MCF 10A (cell line): ENCODE measurements around the gene FARSB. TPM values are rescaled to one million over a fixed set of nuclear protein-coding genes. Genes with fewer than 3 reads are reported as not detected.

ENCODE experiments used
- BruUV-seq: library from RNA; stranded (reverse); fragments of 400-500 nt; replicated peaks from 2 replicates; lab custom pipeline; 2021; lab: Mats Ljungman, UMichigan
- CTCF ChIA-PET: fragments of 300-600 bp; sonication (Branson Sonifier 250); formaldehyde crosslinking; extraction: SDS; loops from one replicate; lab custom pipeline; 2021; ENCODE audit warnings: antibody characterized with exemption, inconsistent platforms; lab: Yijun Ruan, JAX
- POLR2A ChIA-PET: fragments of 300-600, 350-650 bp; sonication (Branson Sonifier 250); formaldehyde crosslinking; extraction: SDS; loops from one replicate; lab custom pipeline; 2020; ENCODE audit warnings: antibody characterized with exemption, inconsistent platforms; lab: Yijun Ruan, JAX
- DNase-seq: peaks from one replicate; pipeline ENCODE4 v3.0.0-alpha.2; 2018; ENCODE audit not compliant: unreplicated experiment
- H3K27ac Mint-ChIP-seq: one replicate; pipeline ENCODE4 v1.8.0; 2022; ENCODE audit warnings: mild to moderate bottlenecking, low read depth, mixed read lengths; ENCODE audit not compliant: unreplicated experiment
- H3K27me3 Mint-ChIP-seq: one replicate; pipeline ENCODE4 v1.8.0; 2022; ENCODE audit warnings: mixed read lengths; ENCODE audit not compliant: insufficient read depth, unreplicated experiment
- H3K36me3 Mint-ChIP-seq: one replicate; pipeline ENCODE4 v1.8.0; 2022; ENCODE audit warnings: mild to moderate bottlenecking, moderate library complexity, mixed read lengths; ENCODE audit not compliant: insufficient read depth, unreplicated experiment
- H3K4me1 Mint-ChIP-seq: one replicate; pipeline ENCODE4 v1.8.0; 2022; ENCODE audit warnings: mixed read lengths; ENCODE audit not compliant: insufficient read depth, unreplicated experiment
- H3K4me3 Mint-ChIP-seq: one replicate; pipeline ENCODE4 v1.8.0; 2022; ENCODE audit warnings: mild to moderate bottlenecking, moderate library complexity, mixed read lengths; ENCODE audit not compliant: unreplicated experiment
- H3K9me3 Mint-ChIP-seq: one replicate; pipeline ENCODE4 v1.8.0; 2022; ENCODE audit warnings: mixed read lengths; ENCODE audit not compliant: unreplicated experiment
- intact Hi-C: fragments of 100-400 bp; cut with micrococcal nuclease; formaldehyde crosslinking; loops from 2 replicates; pipeline ENCODE4 v1.14.1; 2022
- total RNA-seq: library from RNA; stranded (reverse); gene quantifications from 2 replicates; pipeline ENCODE4 v1.2.3, GENCODE V29; 2022
- TF ChIP-seq, protein P1 (sequence below): fragments of 200-600 bp; IDR thresholded peaks from one replicate; pipeline ENCODE4 v1.8.0; 2022; ENCODE audit warnings: antibody characterized with exemption, mild to moderate bottlenecking; ENCODE audit not compliant: unreplicated experiment

The FARSB gene
- total RNA-seq, 1 experiment from 2014 or later: 70.3 TPM

DNA sequence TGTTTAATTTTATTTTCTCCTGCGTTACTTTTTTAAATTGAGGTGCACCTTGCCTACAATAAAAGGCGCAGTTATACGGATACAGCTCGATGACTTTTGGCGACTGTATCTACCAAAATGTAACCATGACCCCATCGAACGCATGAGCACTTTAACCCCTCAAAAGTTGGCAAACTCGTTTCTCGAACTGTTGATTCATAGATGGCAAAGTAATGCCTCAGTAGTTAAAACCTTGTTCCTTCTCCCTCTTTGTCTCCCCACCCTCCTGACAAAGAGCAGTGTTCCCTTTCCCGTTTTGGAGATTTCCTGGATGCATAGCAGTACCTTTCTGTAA lies 16.1 kb upstream of the FARSB start:
- BruUV-seq: no TSS peak
- H3K4me3 Mint-ChIP-seq: no peak overlapping the region

GRCh38 chr2:222671259-222672067 lies 15.6 kb upstream of the FARSB start, which contains the start of gene MOGAT1:
Gene MOGAT1, plus strand, starts transcription at chr2:222671658. Its CDS starts 128 bp downstream, at chr2:222671786.
- no peak within 1 kb of the TSS for H3K27ac Mint-ChIP-seq
- ChIA-PET CTCF (no interaction called here), POLR2A (no interaction called here)
- peaks cover 36% of the 10 kb centered on the region for H3K27me3 Mint-ChIP-seq
- intact Hi-C loops: no loop called here
- H3K36me3 Mint-ChIP-seq: no peaks in the 10 kb centered on the region
- no peak within 1 kb of the TSS for H3K4me3 Mint-ChIP-seq
- TF ChIP-seq, protein P1, sequence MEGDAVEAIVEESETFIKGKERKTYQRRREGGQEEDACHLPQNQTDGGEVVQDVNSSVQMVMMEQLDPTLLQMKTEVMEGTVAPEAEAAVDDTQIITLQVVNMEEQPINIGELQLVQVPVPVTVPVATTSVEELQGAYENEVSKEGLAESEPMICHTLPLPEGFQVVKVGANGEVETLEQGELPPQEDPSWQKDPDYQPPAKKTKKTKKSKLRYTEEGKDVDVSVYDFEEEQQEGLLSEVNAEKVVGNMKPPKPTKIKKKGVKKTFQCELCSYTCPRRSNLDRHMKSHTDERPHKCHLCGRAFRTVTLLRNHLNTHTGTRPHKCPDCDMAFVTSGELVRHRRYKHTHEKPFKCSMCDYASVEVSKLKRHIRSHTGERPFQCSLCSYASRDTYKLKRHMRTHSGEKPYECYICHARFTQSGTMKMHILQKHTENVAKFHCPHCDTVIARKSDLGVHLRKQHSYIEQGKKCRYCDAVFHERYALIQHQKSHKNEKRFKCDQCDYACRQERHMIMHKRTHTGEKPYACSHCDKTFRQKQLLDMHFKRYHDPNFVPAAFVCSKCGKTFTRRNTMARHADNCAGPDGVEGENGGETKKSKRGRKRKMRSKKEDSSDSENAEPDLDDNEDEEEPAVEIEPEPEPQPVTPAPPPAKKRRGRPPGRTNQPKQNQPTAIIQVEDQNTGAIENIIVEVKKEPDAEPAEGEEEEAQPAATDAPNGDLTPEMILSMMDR: no peak
- no TSS peak for BruUV-seq
- no peaks in the 10 kb centered on the region for H3K4me1 Mint-ChIP-seq
- no peaks in the 10 kb centered on the region for H3K9me3 Mint-ChIP-seq
- DNase-seq: no peak

More for the DNA sequence above, 16.1 kb upstream of the FARSB start:
- no peaks in the 10 kb centered on the region for H3K9me3 Mint-ChIP-seq
- H3K4me1 Mint-ChIP-seq: no peaks in the 10 kb centered on the region
- H3K27ac Mint-ChIP-seq: no peak overlapping the region
- DNase-seq: no peak
- TF ChIP-seq, protein P1: no peak
- no peaks in the 10 kb centered on the region for H3K36me3 Mint-ChIP-seq
- intact Hi-C loops: no loop called here
- H3K27me3 Mint-ChIP-seq: peaks cover 36% of the 10 kb centered on the region
- ChIA-PET POLR2A (interaction anchor here (1.0 kb wide), 1 partner anchor 44 kb away, joined by 3 read pairs; no protein-coding TSS in a partner anchor), CTCF (no interaction called here)

GRCh38 chr2:222670191-222671038 lies 14.5 kb upstream of the FARSB start:
- BruUV-seq: no TSS peak
- TF ChIP-seq, protein P1: no peak
- POLR2A ChIA-PET: interaction anchor here (0.5 to 1.5 kb wide), 2 partner anchors 12 to 15 kb away, joined by 3 to 4 read pairs; partner anchors contain the start of gene FARSB
- Mint-ChIP-seq H3K4me3 (no peak overlapping the region), H3K4me1 (no peaks in the 10 kb centered on the region), H3K36me3 (no peaks in the 10 kb centered on the region), H3K27me3 (peaks cover 36% of the 10 kb centered on the region), H3K9me3 (no peaks in the 10 kb centered on the region), H3K27ac (no peak overlapping the region)
- intact Hi-C loops: no loop called here
- no peak for DNase-seq
- CTCF ChIA-PET: interaction anchor here (1.1 to 3.3 kb wide), 2 partner anchors 21 to 301 kb away, joined by 3 to 10 read pairs; no protein-coding TSS in a partner anchor

GRCh38 chr2:222669353-222669752 lies 13.5 kb upstream of the FARSB start:
- no peaks in the 10 kb centered on the region for H3K36me3 Mint-ChIP-seq
- no peaks in the 10 kb centered on the region for H3K4me1 Mint-ChIP-seq
- DNase-seq: no peak
- ChIA-PET CTCF (interaction anchor here (0.6 to 3.3 kb wide), 2 partner anchors 17 to 22 kb away, joined by 4 to 10 read pairs; no protein-coding TSS in a partner anchor), POLR2A (interaction anchor here (0.7 to 1.5 kb wide), 2 partner anchors 14 to 50 kb away, joined by 3 to 4 read pairs; partner anchors contain the start of gene FARSB)
- intact Hi-C loops: no loop called here
- BruUV-seq: no TSS peak
- H3K9me3 Mint-ChIP-seq: no peaks in the 10 kb centered on the region
- H3K27me3 Mint-ChIP-seq: peaks cover 36% of the 10 kb centered on the region
- TF ChIP-seq, protein P1: no peak
- no peak overlapping the region for H3K4me3 Mint-ChIP-seq
- no peak overlapping the region for H3K27ac Mint-ChIP-seq
